ENCODE results near the gene SPECC1. TPM values are rescaled to one million over a fixed set of nuclear protein-coding genes. Genes with fewer than 3 reads are reported as not detected.

The SPECC1 gene
- total RNA-seq, 6 donors from 2014 or later: 21.8 to 65.0 (median 33.9) TPM

GRCh38 chr17:19977293-19978208, 31.6 kb upstream of the SPECC1 start, which contains the start of gene AKAP10:
TSS of gene AKAP10 (minus strand) at chr17:19977828. CDS start at chr17:19977679, 149 bp downstream.
- peak within 1 kb of the TSS; percentile 78 to 94 (median 90) for H3K4me3 ChIP-seq
- ATAC-seq (ENCODE audit: low FRiP score in 2 of 2): peak; percentile 96 to 98
- peaks cover 18 to 43% (median 28%) of the 10 kb centered on the region in 4 donors for H3K4me1 ChIP-seq
- H3K27ac ChIP-seq: peak within 1 kb of the TSS; percentile 93 to 98 (median 98)
- no peaks in the 10 kb centered on the region for H3K27me3 ChIP-seq
- WGBS, 2 donors: 0 to 1% methylated on average over 7 to 28 of the region's 75 CpGs
- H3K9me3 ChIP-seq: no peaks in the 10 kb centered on the region
- H3K36me3 ChIP-seq: no peaks in the 10 kb centered on the region
- peak in 1 of 4 donors; percentile 56 for TF ChIP-seq EP300 (IDR thresholded peaks at IDR 0.05)
- TF ChIP-seq POLR2AphosphoS5 (IDR thresholded peaks at IDR 0.05): peak; percentile 70 to 85
- TF ChIP-seq POLR2A (IDR thresholded peaks at IDR 0.05): peak in 2 of 4 donors; percentile 77 to 78
- TF ChIP-seq CTCF (IDR thresholded peaks at IDR 0.05): peak in 2 of 6 experiments; percentile 5 to 7
- DNase-seq: peak; percentile 95 to 99

- peak overlapping the region; percentile 93 to 98 (median 98) for H3K27ac ChIP-seq
- TF ChIP-seq CTCF (IDR thresholded peaks at IDR 0.05) (peak in 1 of 6 experiments; percentile 1), POLR2A (IDR thresholded peaks at IDR 0.05) (no peak)
- no peaks in the 10 kb centered on the region for H3K9me3 ChIP-seq
- ATAC-seq (ENCODE audit: low FRiP score in 2 of 2) (peak; percentile 46 to 64), DNase-seq (peak in 1 of 2 donors; percentile 53)
- no peaks in the 10 kb centered on the region for H3K36me3 ChIP-seq
- WGBS, 2 donors: 27 to 40% methylated on average over 9 to 22 of the region's 22 CpGs
- no peaks in the 10 kb centered on the region for H3K27me3 ChIP-seq
- peaks cover 18 to 38% (median 28%) of the 10 kb centered on the region in 4 donors for H3K4me1 ChIP-seq
- peak overlapping the region; percentile 78 to 94 (median 90) for H3K4me3 ChIP-seq
Observed at GRCh38 chr17:19978209-19978802, 30.9 kb upstream of the SPECC1 start.

GRCh38 chr17:19978805-19979211, 30.4 kb upstream of the SPECC1 start:
- Histone ChIP-seq H3K27ac (peak overlapping the region in 3 of 4 donors; percentile 93 to 98 (median 97)), H3K36me3 (no peaks in the 10 kb centered on the region), H3K4me3 (peak overlapping the region in 2 of 4 donors; percentile 78 to 92), H3K9me3 (no peaks in the 10 kb centered on the region), H3K27me3 (no peaks in the 10 kb centered on the region), H3K4me1 (peaks cover 18 to 38% (median 28%) of the 10 kb centered on the region in 4 donors)
- TF ChIP-seq EP300 (IDR thresholded peaks at IDR 0.05): no peak
- TF ChIP-seq POLR2AphosphoS5 (IDR thresholded peaks at IDR 0.05): no peak
- no peak for TF ChIP-seq CTCF (IDR thresholded peaks at IDR 0.05)
- no peak for TF ChIP-seq POLR2A (IDR thresholded peaks at IDR 0.05)
- WGBS, 2 donors: 81 to 90% methylated on average over 13 of the region's 13 CpGs
- DNase-seq (no peak), ATAC-seq (ENCODE audit: low FRiP score in 2 of 2) (no peak)

GRCh38 chr17:19979917-19980770, 29.0 kb upstream of the SPECC1 start:
- Histone ChIP-seq H3K4me1 (peaks cover 18 to 33% (median 27%) of the 10 kb centered on the region in 4 donors), H3K27ac (peak overlapping the region in 2 of 4 donors; percentile 30 to 55), H3K36me3 (no peaks in the 10 kb centered on the region), H3K27me3 (no peaks in the 10 kb centered on the region), H3K4me3 (peak overlapping the region in 1 of 4 donors; percentile 11), H3K9me3 (no peaks in the 10 kb centered on the region)
- peak in 1 of 2 donors; percentile 83 for DNase-seq
- no peak for TF ChIP-seq POLR2A (IDR thresholded peaks at IDR 0.05)
- TF ChIP-seq EP300 (IDR thresholded peaks at IDR 0.05): no peak
- TF ChIP-seq POLR2AphosphoS5 (IDR thresholded peaks at IDR 0.05): no peak
- TF ChIP-seq CTCF (IDR thresholded peaks at IDR 0.05): no peak
- peak in 1 of 2 donors; percentile 9 for ATAC-seq (ENCODE audit: low FRiP score in 2 of 2)
- WGBS, 2 donors: 72 to 74% methylated on average over 34 to 43 of the region's 43 CpGs
